ENCODE data around the gene LYRM4. TPM values are rescaled to one million over a fixed set of nuclear protein-coding genes. Genes with fewer than 3 reads are reported as not detected.

LYRM4 gene
- total RNA-seq, 1 donor from 2014 or later: 39.3 TPM

GRCh38 chr6:5078121-5078669, 182.6 kb downstream of the LYRM4 start:
- Mint-ChIP-seq H3K27ac (ENCODE audit: unreplicated experiment) (no peak overlapping the region), H3K4me1 (peaks cover 7% of the 10 kb centered on the region), H3K36me3 (ENCODE audit: low read depth) (peaks cover 7% of the 10 kb centered on the region), H3K27me3 (ENCODE audit: low read depth) (peaks cover 17% of the 10 kb centered on the region), H3K9me3 (peaks cover 10% of the 10 kb centered on the region), H3K4me3 (no peak overlapping the region)
- TF ChIP-seq, protein P1, sequence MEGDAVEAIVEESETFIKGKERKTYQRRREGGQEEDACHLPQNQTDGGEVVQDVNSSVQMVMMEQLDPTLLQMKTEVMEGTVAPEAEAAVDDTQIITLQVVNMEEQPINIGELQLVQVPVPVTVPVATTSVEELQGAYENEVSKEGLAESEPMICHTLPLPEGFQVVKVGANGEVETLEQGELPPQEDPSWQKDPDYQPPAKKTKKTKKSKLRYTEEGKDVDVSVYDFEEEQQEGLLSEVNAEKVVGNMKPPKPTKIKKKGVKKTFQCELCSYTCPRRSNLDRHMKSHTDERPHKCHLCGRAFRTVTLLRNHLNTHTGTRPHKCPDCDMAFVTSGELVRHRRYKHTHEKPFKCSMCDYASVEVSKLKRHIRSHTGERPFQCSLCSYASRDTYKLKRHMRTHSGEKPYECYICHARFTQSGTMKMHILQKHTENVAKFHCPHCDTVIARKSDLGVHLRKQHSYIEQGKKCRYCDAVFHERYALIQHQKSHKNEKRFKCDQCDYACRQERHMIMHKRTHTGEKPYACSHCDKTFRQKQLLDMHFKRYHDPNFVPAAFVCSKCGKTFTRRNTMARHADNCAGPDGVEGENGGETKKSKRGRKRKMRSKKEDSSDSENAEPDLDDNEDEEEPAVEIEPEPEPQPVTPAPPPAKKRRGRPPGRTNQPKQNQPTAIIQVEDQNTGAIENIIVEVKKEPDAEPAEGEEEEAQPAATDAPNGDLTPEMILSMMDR (conservative IDR thresholded peaks at IDR 0.05): no peak
- DNase-seq (ENCODE audit: low read depth, low spot score): no peak

DNA sequence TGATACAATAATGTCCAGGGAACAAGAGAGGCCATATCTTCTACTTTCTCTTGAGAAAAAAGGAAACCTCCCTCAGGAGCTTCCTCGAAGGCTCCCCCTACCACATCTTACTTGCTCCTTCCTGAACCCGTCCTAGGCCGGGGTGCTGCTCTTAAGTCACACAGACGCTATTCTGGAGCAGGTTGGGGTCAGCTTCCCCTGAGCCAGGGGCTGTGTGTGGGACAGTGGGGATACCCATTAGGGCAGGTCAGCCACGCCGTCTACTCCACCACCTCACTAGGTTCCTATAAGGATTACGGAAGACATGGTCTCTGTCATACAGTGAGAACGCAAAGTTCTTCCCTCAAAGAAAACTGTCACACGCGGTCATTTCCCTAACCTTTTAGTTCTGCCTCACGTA, 183.8 kb downstream of the LYRM4 start:
- H3K4me1 Mint-ChIP-seq: no peaks in the 10 kb centered on the region
- TF ChIP-seq, protein P1 (conservative IDR thresholded peaks at IDR 0.05): no peak
- peaks cover 10% of the 10 kb centered on the region for H3K9me3 Mint-ChIP-seq
- H3K4me3 Mint-ChIP-seq: no peak overlapping the region
- no peak for DNase-seq (ENCODE audit: low read depth, low spot score)
- H3K36me3 Mint-ChIP-seq (ENCODE audit: low read depth): peaks cover 7% of the 10 kb centered on the region
- H3K27me3 Mint-ChIP-seq (ENCODE audit: low read depth): peaks cover 6% of the 10 kb centered on the region
- no peak overlapping the region for H3K27ac Mint-ChIP-seq (ENCODE audit: unreplicated experiment)

GRCh38 chr6:5073992-5074391, 186.8 kb downstream of the LYRM4 start:
- no peak for DNase-seq (ENCODE audit: low read depth, low spot score)
- no peaks in the 10 kb centered on the region for H3K4me1 Mint-ChIP-seq
- no peak overlapping the region for H3K27ac Mint-ChIP-seq (ENCODE audit: unreplicated experiment)
- H3K4me3 Mint-ChIP-seq: no peak overlapping the region
- peaks cover 10% of the 10 kb centered on the region for H3K9me3 Mint-ChIP-seq
- no peaks in the 10 kb centered on the region for H3K27me3 Mint-ChIP-seq (ENCODE audit: low read depth)
- H3K36me3 Mint-ChIP-seq (ENCODE audit: low read depth): peaks cover 7% of the 10 kb centered on the region
- TF ChIP-seq, protein P1 (conservative IDR thresholded peaks at IDR 0.05): no peak

- no peak for DNase-seq (ENCODE audit: low read depth, low spot score)
- Mint-ChIP-seq H3K36me3 (ENCODE audit: low read depth) (peaks cover 7% of the 10 kb centered on the region), H3K27ac (ENCODE audit: unreplicated experiment) (no peak overlapping the region), H3K4me1 (no peaks in the 10 kb centered on the region), H3K9me3 (peaks cover 10% of the 10 kb centered on the region), H3K4me3 (no peak overlapping the region), H3K27me3 (ENCODE audit: low read depth) (no peaks in the 10 kb centered on the region)
- TF ChIP-seq, protein P1 (conservative IDR thresholded peaks at IDR 0.05): no peak
These were observed 188.3 kb downstream of the LYRM4 start for GRCh38 chr6:5072440-5072839.

- TF ChIP-seq, protein P1 (conservative IDR thresholded peaks at IDR 0.05): no peak
- no peak for DNase-seq (ENCODE audit: low read depth, low spot score)
- H3K27me3 Mint-ChIP-seq (ENCODE audit: low read depth): no peaks in the 10 kb centered on the region
These were observed 189.5 kb downstream of the LYRM4 start for GRCh38 chr6:5071216-5071615.

More at GRCh38 chr6:5071216-5071615, 189.5 kb downstream of the LYRM4 start:
- Mint-ChIP-seq H3K27ac (ENCODE audit: unreplicated experiment) (no peak overlapping the region), H3K9me3 (peaks cover 7% of the 10 kb centered on the region), H3K4me3 (no peak overlapping the region), H3K4me1 (no peaks in the 10 kb centered on the region), H3K36me3 (ENCODE audit: low read depth) (peaks cover 11% of the 10 kb centered on the region)

Data from neural crest cell (in vitro differentiated cells).